LNCaP clone FGC (cell line): ENCODE data around the gene GPR55.

Experiments used
- DNase-seq: peaks from one replicate; pipeline ENCODE4 v3.0.0-alpha.2; 2011; ENCODE audit warnings: low read depth
- H3K4me3 ChIP-seq: 2 replicates; pipeline ENCODE4 v1.5.1; 2011; ENCODE audit warnings: mild to moderate bottlenecking, low read depth, low read length, control low read depth
- TF ChIP-seq, protein P1 (sequence below): IDR thresholded peaks from 2 replicates; pipeline ENCODE4 v1.5.1; 2012; ENCODE audit warnings: mild to moderate bottlenecking; ENCODE audit not compliant: control insufficient read depth, insufficient read depth; ENCODE audit errors: extremely low read depth

GPR55 gene

DNA sequence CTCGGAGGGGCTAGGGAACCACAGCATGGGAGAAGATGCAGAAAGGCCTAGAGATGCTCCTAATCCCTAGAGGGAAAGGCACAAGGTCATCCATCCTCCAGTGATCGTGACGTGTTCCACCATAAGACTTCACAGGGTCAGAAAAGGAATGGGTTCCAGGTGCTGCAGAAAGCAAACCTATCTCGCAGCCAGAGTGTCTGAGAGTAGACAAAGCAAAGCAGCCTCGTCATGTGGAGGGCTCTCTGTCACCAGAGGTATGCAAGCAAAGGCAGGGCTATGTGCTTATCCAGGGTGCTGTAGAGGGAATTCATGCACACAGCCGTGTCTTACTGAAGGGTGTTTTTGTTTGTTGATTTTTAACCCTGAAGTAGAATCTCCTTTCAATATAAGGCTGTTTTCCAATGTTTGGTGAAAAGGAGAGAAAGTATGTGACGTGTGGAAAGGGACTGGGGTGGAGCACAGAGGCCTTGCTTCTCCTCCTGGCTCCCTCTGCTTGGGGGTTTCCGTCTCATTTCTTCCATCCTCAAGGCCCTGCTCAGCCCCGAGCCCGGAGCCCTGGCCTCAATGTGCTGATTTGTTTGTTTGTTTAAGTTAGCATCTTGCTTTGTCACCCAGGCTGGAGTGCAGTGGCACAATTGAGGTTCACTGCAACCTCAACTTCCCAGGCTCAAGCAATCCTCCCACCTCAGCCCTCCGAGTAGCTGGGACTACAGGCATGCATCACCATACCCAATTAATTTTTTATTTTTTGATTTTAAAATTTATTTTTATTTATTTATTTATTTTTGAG, 3.0 kb downstream of the GPR55 start:
- TF ChIP-seq, protein P1, sequence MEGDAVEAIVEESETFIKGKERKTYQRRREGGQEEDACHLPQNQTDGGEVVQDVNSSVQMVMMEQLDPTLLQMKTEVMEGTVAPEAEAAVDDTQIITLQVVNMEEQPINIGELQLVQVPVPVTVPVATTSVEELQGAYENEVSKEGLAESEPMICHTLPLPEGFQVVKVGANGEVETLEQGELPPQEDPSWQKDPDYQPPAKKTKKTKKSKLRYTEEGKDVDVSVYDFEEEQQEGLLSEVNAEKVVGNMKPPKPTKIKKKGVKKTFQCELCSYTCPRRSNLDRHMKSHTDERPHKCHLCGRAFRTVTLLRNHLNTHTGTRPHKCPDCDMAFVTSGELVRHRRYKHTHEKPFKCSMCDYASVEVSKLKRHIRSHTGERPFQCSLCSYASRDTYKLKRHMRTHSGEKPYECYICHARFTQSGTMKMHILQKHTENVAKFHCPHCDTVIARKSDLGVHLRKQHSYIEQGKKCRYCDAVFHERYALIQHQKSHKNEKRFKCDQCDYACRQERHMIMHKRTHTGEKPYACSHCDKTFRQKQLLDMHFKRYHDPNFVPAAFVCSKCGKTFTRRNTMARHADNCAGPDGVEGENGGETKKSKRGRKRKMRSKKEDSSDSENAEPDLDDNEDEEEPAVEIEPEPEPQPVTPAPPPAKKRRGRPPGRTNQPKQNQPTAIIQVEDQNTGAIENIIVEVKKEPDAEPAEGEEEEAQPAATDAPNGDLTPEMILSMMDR, result no peak
- H3K4me3 ChIP-seq, result no peak overlapping the region
- no peak for DNase-seq

DNA sequence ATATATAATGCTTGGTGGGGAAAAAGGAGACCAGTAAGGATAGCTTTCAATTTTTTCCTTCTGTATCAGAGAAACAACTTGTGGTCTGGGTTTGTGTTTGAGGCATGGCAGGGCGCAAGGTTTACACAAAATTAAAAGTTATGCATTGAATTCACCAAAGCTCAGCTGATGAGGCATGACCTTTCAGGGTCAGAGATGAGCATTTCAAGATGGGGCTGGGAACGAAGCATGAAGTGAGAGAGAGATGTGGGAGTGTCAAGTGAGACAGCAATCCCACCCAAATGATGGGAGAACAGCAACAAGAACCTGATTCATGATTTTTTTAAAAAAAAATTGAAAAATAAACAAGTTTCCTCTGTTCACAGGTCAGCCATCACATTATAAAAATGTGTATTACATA, 4.9 kb downstream of the GPR55 start:
- TF ChIP-seq, protein P1, result no peak
- H3K4me3 ChIP-seq, result no peak overlapping the region
- DNase-seq, result no peak

DNA sequence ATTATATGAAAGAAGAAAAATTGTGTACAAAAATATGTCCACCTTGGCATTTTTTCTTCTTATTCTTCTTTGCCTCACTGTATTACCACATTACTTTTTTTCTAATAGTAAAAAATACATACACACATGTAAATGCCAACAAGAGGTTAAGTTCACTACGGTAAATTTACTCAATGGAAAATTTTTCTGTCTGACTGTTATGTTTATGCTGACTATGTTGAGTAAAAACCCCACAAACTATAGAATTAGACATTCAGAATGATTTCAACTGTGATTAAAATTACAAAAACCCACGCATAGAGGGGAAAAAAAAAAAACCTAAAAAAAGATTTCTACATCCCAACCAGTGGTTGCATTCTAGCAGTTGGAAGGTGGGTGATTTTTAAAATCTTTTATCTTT, 5.4 kb downstream of the GPR55 start:
- TF ChIP-seq, protein P1, result no peak
- no peak for DNase-seq
- H3K4me3 ChIP-seq, result no peak overlapping the region

DNA sequence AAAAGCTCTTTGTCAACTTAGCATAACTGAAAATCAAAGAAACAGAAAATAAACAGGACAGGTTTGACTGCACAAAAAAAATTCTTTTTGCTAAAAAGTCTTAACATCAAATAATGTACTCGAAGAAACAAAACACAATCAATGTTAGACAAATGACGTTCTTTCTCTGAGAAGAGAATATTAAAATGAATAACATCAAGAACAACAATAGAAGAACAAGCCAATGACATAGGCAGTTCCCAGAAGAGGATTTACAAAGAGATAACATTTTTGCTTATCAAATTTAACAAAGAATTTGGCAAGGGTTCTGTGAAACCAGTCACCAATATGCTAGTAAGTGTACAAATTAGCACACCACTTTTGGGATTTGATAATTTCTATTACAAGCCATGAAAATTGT, 5.8 kb downstream of the GPR55 start:
- H3K4me3 ChIP-seq, result no peak overlapping the region
- DNase-seq, result no peak
- TF ChIP-seq, protein P1, result no peak

DNA sequence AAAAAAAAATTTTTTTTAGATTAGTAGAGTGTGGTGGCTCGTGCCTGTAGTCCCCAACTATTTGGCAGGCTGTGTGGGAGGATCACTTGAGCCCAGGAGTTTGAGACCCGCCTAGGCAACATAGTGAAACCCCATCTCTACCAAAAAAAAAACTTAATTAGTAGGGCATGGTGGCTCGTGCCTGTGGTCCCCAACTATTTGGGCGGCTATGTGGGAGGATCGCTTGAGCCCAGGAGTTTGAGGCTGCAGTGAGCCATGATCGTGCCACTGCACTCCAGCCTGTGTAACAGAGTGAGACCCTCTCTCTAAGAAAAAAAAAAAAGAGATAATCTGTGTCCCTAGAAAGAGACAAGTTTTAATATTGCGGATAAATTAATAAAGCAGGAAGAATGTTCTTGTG, 8.8 kb downstream of the GPR55 start:
- H3K4me3 ChIP-seq, result no peak overlapping the region
- TF ChIP-seq, protein P1, result no peak
- no peak for DNase-seq

- no peak overlapping the region for H3K4me3 ChIP-seq
- DNase-seq, result no peak
- TF ChIP-seq, protein P1, result no peak
These were observed 9.7 kb downstream of the GPR55 start for GRCh38 chr2:230915319-230915718.

DNA sequence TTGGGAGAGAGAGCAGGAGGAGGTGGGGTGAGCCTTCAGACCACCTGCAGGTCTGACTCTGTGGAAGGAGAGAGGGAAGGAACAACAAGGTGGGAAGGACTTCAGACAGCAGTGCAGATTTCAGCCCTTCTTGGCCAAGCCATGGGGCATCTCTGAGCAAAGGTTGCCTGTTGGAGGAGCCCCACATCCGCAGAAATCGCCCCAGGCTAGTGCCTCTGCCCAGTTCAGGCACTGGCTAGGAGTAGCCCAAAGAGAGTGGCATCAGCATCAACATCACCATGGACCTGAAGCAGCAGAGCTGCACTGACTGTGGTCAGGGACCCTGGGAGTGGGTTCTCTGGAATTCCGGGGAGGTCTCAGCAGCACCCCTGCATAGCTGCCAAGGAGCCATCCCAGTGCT, 10.2 kb downstream of the GPR55 start:
- TF ChIP-seq, protein P1, result no peak
- no peak overlapping the region for H3K4me3 ChIP-seq
- DNase-seq, result no peak
